ENCODE results near the gene MAPK8IP3. TPM values are rescaled to one million over a fixed set of nuclear protein-coding genes. Genes with fewer than 3 reads are reported as not detected.
"Not testable (repeated sequence)": the region's sequence is repeated elsewhere in the genome, so short reads cannot be mapped to it uniquely, and the experiment has no call there.

MAPK8IP3 gene
- total RNA-seq, 1 donor from 2014 or later, result 157 TPM

- TF ChIP-seq CTCF (IDR thresholded peaks at IDR 0.05; ENCODE audit: unreplicated experiment), result no peak
- H3K27ac Mint-ChIP-seq, result no peak overlapping the region
- DNase-seq (ENCODE audit: low spot score, unreplicated experiment), result no peak
- H3K4me3 Mint-ChIP-seq (ENCODE audit: low read depth), result no peak overlapping the region
- no peaks in the 10 kb centered on the region for H3K4me1 Mint-ChIP-seq (ENCODE audit: low read depth)
- peaks cover 7% of the 10 kb centered on the region for H3K36me3 Mint-ChIP-seq (ENCODE audit: insufficient read depth)
- H3K9me3 Mint-ChIP-seq (ENCODE audit: low read depth), result no peaks in the 10 kb centered on the region
- H3K27me3 Mint-ChIP-seq, result no peaks in the 10 kb centered on the region
These were observed 23.0 kb downstream of the MAPK8IP3 start for GRCh38 chr16:1729026-1729425.

GRCh38 chr16:1729445-1729844 lies 23.4 kb downstream of the MAPK8IP3 start:
- H3K4me1 Mint-ChIP-seq (ENCODE audit: low read depth), result no peaks in the 10 kb centered on the region
- no peaks in the 10 kb centered on the region for H3K9me3 Mint-ChIP-seq (ENCODE audit: low read depth)
- H3K4me3 Mint-ChIP-seq (ENCODE audit: low read depth), result no peak overlapping the region
- H3K27ac Mint-ChIP-seq, result no peak overlapping the region
- H3K27me3 Mint-ChIP-seq, result no peaks in the 10 kb centered on the region
- no peak for DNase-seq (ENCODE audit: low spot score, unreplicated experiment)
- no peak for TF ChIP-seq CTCF (IDR thresholded peaks at IDR 0.05; ENCODE audit: unreplicated experiment)
- H3K36me3 Mint-ChIP-seq (ENCODE audit: insufficient read depth), result peaks cover 7% of the 10 kb centered on the region

DNA sequence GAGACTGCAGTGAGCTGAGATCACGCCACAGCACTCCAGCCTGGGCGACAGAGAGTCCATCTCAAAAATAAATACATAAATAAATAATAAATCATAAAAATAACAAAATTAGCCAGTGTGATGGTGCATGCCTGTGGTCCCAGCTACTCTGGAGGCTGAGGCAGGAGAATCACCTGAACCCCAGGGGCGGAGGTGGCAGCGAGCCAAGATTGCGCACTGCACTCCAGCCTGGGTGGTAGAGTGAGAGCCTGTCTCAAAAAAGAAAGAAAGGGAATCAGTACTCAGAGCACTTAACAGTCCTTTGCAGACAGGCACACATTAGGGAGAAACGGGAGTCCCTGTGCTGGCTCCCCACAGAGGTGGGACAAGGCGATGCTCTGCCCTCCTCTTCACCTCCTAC lies 25.1 kb downstream of the MAPK8IP3 start:
- H3K4me3 Mint-ChIP-seq (ENCODE audit: low read depth), result no peak overlapping the region
- no peak for TF ChIP-seq CTCF (IDR thresholded peaks at IDR 0.05; ENCODE audit: unreplicated experiment)
- no peak overlapping the region for H3K27ac Mint-ChIP-seq
- no peak for DNase-seq (ENCODE audit: low spot score, unreplicated experiment)
- no peaks in the 10 kb centered on the region for H3K4me1 Mint-ChIP-seq (ENCODE audit: low read depth)
- H3K9me3 Mint-ChIP-seq (ENCODE audit: low read depth), result no peaks in the 10 kb centered on the region
- peaks cover 7% of the 10 kb centered on the region for H3K36me3 Mint-ChIP-seq (ENCODE audit: insufficient read depth)
- H3K27me3 Mint-ChIP-seq, result no peaks in the 10 kb centered on the region

GRCh38 chr16:1731603-1732002 lies 25.6 kb downstream of the MAPK8IP3 start:
- DNase-seq (ENCODE audit: low spot score, unreplicated experiment), result no peak
- peak overlapping the region; percentile 31 for H3K27ac Mint-ChIP-seq
- no peaks in the 10 kb centered on the region for H3K4me1 Mint-ChIP-seq (ENCODE audit: low read depth)
- no peak overlapping the region for H3K4me3 Mint-ChIP-seq (ENCODE audit: low read depth)
- peaks cover 7% of the 10 kb centered on the region for H3K36me3 Mint-ChIP-seq (ENCODE audit: insufficient read depth)
- no peak for TF ChIP-seq CTCF (IDR thresholded peaks at IDR 0.05; ENCODE audit: unreplicated experiment)
- no peaks in the 10 kb centered on the region for H3K27me3 Mint-ChIP-seq
- no peaks in the 10 kb centered on the region for H3K9me3 Mint-ChIP-seq (ENCODE audit: low read depth)

DNA sequence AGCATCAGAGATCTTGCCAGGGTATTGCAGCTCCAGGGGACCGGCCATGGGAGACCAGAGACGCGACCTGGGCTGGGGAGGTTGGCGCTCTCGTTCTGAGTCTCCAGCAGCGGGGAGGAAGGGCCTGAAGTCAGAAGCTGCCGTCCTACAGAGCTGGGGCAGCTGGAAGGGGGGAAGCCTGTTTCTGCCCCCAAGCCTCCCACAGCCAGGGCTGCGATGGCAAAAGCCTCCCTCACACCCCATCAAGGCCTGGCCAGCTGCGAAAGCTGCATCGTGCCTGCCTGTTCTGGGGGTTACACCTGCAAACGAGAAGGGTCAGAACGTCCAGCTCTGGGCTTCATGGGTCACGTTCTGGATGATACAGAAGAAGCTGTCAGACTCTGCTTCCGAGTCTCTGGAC lies 26.1 kb downstream of the MAPK8IP3 start:
- no peak for DNase-seq (ENCODE audit: low spot score, unreplicated experiment)
- H3K9me3 Mint-ChIP-seq (ENCODE audit: low read depth), result no peaks in the 10 kb centered on the region
- H3K27me3 Mint-ChIP-seq, result no peaks in the 10 kb centered on the region
- peaks cover 7% of the 10 kb centered on the region for H3K36me3 Mint-ChIP-seq (ENCODE audit: insufficient read depth)
- H3K4me3 Mint-ChIP-seq (ENCODE audit: low read depth), result no peak overlapping the region
- peak overlapping the region; percentile 31 for H3K27ac Mint-ChIP-seq
- no peaks in the 10 kb centered on the region for H3K4me1 Mint-ChIP-seq (ENCODE audit: low read depth)
- no peak for TF ChIP-seq CTCF (IDR thresholded peaks at IDR 0.05; ENCODE audit: unreplicated experiment)

DNA sequence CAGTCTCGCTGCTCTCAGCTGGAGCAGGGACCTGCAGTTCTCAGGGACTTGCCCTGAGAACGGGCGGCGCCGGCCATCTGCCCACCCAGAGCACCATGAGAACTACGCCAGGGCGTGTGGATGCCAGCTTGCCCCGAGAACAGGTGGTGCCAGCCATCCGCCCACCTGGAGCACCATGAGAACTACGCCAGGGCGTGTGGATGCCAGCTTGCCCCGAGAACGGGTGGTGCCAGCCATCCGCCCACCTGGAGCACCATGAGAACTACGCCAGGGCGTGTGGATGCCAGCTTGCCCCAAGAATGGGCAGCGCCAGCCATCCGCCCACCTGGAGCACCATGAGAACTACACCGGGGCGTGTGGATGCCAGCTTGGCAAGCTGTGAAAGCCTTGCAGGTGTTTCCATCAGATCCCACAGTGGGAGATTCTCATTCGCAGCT lies 26.6 kb downstream of the MAPK8IP3 start:
- not testable (repeated sequence) for H3K27me3 Mint-ChIP-seq; H3K36me3 Mint-ChIP-seq (ENCODE audit: insufficient read depth); H3K4me3 Mint-ChIP-seq (ENCODE audit: low read depth); H3K4me1 Mint-ChIP-seq (ENCODE audit: low read depth); H3K27ac Mint-ChIP-seq; H3K9me3 Mint-ChIP-seq (ENCODE audit: low read depth); DNase-seq (ENCODE audit: low spot score, unreplicated experiment)
